GM12878 (cell line): ENCODE results near the gene BMPR2. TPM values are rescaled to one million over a fixed set of nuclear protein-coding genes. Genes with fewer than 3 reads are reported as not detected.

Experiments used
- ATAC-seq: fragments of 200-7000 bp; cut with Tn5 transposase; 3 replicates; pipeline ENCODE4 v1.9.1; 2020; ENCODE audit warnings: mild to moderate bottlenecking, moderate library complexity
- BruUV-seq: library from RNA; stranded (reverse); fragments of 400-500 nt; replicated peaks from 2 replicates; lab custom pipeline; 2021; lab: Mats Ljungman, UMichigan
- CTCF ChIA-PET: fragments of 300-600 bp; sonication (Branson Sonifier 250); formaldehyde crosslinking; extraction: SDS; loops from one replicate; lab custom pipeline; 2021; ENCODE audit warnings: inconsistent platforms; lab: Yijun Ruan, JAX
- POLR2A ChIA-PET: fragments of 350-600 bp; formaldehyde crosslinking; extraction: SDS; loops from one replicate; lab custom pipeline; 2021; ENCODE audit warnings: inconsistent platforms; lab: Charles Lee
- RAD21 ChIA-PET: fragments of 300-600 bp; sonication (Branson Sonifier 250); formaldehyde crosslinking; loops from one replicate; lab custom pipeline; 2023; ENCODE audit warnings: antibody characterized with exemption; ENCODE audit not compliant: unreplicated experiment; lab: Charles Lee
- SMC1A ChIA-PET: fragments of 300-600 bp; sonication (Branson Sonifier 250); formaldehyde crosslinking; loops from one replicate; lab custom pipeline; 2023; ENCODE audit not compliant: unreplicated experiment, uncharacterized antibody; lab: Charles Lee
- DNase-seq: peaks from one replicate; pipeline ENCODE4 v3.0.0-alpha.2; 2011; ENCODE audit warnings: low read depth, low spot score
- FAIRE-seq: peaks from 3 replicates; lab custom pipeline; 2011; peaks lifted over from hg19 to GRCh38; lab: Jason Lieb, UNC
- H2AFZ ChIP-seq: 2 replicates; pipeline ENCODE4 v1.6.0; 2011; ENCODE audit warnings: low read depth, low read length, control low read depth; ENCODE audit not compliant: control insufficient read depth
- H3K27ac ChIP-seq: 2 replicates; pipeline ENCODE4 v1.5.1; 2011; ENCODE audit warnings: control low read depth; ENCODE audit not compliant: control insufficient read depth, insufficient read depth
- H3K27me3 ChIP-seq, 2 experiments: replicated peaks in 1 of 2; 2 replicates each; pipeline versions ENCODE4 v1.6.0 to v1.6.1; 2011; ENCODE audit warnings: low read length in 1 of 2; ENCODE audit not compliant: control insufficient read depth in 2 of 2, insufficient read depth in 2 of 2
- H3K36me3 ChIP-seq, 2 experiments: 2 replicates each; pipeline ENCODE4 v1.5.1; 2011; ENCODE audit warnings: low read length in 1 of 2; ENCODE audit not compliant: control insufficient read depth in 2 of 2, insufficient read depth in 2 of 2
- H3K4me1 ChIP-seq: 2 replicates; pipeline ENCODE4 v1.6.1; 2011; ENCODE audit warnings: mild to moderate bottlenecking, low read length, moderate library complexity, mixed read lengths; ENCODE audit not compliant: control insufficient read depth, insufficient read depth
- H3K4me2 ChIP-seq: 2 replicates; pipeline ENCODE4 v1.6.0; 2011; ENCODE audit warnings: control low read depth; ENCODE audit not compliant: control insufficient read depth, insufficient read depth
- H3K4me3 ChIP-seq: fragments of 200-600 bp; sonication (generic); 2 replicates; pipeline ENCODE4 v1.5.1; 2016
- H3K79me2 ChIP-seq: 2 replicates; pipeline ENCODE4 v1.6.0; 2011; ENCODE audit warnings: low read length; ENCODE audit not compliant: control insufficient read depth, insufficient read depth
- H3K9ac ChIP-seq: 2 replicates; pipeline ENCODE4 v1.8.0; 2011; ENCODE audit warnings: low read length, control low read depth, mixed read lengths; ENCODE audit not compliant: control insufficient read depth, insufficient read depth
- H3K9me3 ChIP-seq: replicated peaks from 3 replicates; pipeline ENCODE4 v1.5.1; 2011; ENCODE audit warnings: mild to moderate bottlenecking, low read length; ENCODE audit not compliant: control insufficient read depth, insufficient read depth
- H4K20me1 ChIP-seq: 2 replicates; pipeline ENCODE4 v1.6.0; 2011; ENCODE audit not compliant: control insufficient read depth, insufficient read depth
- BHLHE40 ChIP-seq, 2 experiments: fragments of 450-650 bp in 1 of 2; IDR thresholded peaks; 2 replicates each; pipeline ENCODE4 v1.6.1; 2011 to 2017; ENCODE audit warnings: low read depth in 2 of 2, borderline replicate concordance in 1 of 2, improper control_type of control experiment in 1 of 2, low read length in 1 of 2, mild to moderate bottlenecking in 1 of 2
- EED ChIP-seq: sonication (generic); IDR thresholded peaks from 2 replicates; pipeline ENCODE4 v1.6.1; 2016; ENCODE audit warnings: antibody characterized with exemption, low read depth
- FOS ChIP-seq: IDR thresholded peaks from 3 replicates; pipeline ENCODE4 v1.6.1; 2011; ENCODE audit warnings: borderline replicate concordance; ENCODE audit not compliant: insufficient read length; ENCODE audit errors: extremely low read depth
- HDAC6 ChIP-seq: fragments of 200-600 bp; sonication (generic); IDR thresholded peaks from one replicate; pipeline ENCODE4 v1.8.0; 2017; ENCODE audit warnings: antibody characterized with exemption; ENCODE audit not compliant: unreplicated experiment
- HDGF ChIP-seq: fragments of 450-650 bp; IDR thresholded peaks from 2 replicates; pipeline ENCODE4 v1.6.1; 2016; ENCODE audit warnings: antibody characterized with exemption
- IKZF2 ChIP-seq, 2 experiments: fragments of 450-650 bp; IDR thresholded peaks; 2 replicates each; pipeline ENCODE4 v1.6.1; 2017; ENCODE audit warnings: mild to moderate bottlenecking in 2 of 2, moderate library complexity in 2 of 2
- IRF4 ChIP-seq: IDR thresholded peaks from 2 replicates; pipeline ENCODE4 v1.6.1; 2011; ENCODE audit warnings: low read depth, low read length
- LARP7 ChIP-seq: fragments of 450-650 bp; IDR thresholded peaks from 2 replicates; pipeline ENCODE4 v1.6.1; 2017; ENCODE audit warnings: mild to moderate bottlenecking
- NFYA ChIP-seq: IDR thresholded peaks from 2 replicates; pipeline ENCODE4 v1.6.1; 2011; ENCODE audit warnings: low read depth, mild to moderate bottlenecking, low read length, improper control_type of control experiment, borderline replicate concordance
- PAX8 ChIP-seq: fragments of 450-650 bp; IDR thresholded peaks from 2 replicates; pipeline ENCODE4 v1.6.1; 2017; ENCODE audit warnings: mild to moderate bottlenecking, moderate library complexity
- POLR2A ChIP-seq: IDR thresholded peaks from 2 replicates; pipeline ENCODE4 v1.6.1; 2011; ENCODE audit warnings: low read depth, mild to moderate bottlenecking, low read length
- RELB ChIP-seq: fragments of 450-650 bp; IDR thresholded peaks from 2 replicates; pipeline ENCODE4 v1.6.1; 2017; ENCODE audit warnings: low read depth, mild to moderate bottlenecking, moderate library complexity
- RUNX3 ChIP-seq: IDR thresholded peaks from 2 replicates; pipeline ENCODE4 v1.6.1; 2012; ENCODE audit warnings: low read length, inconsistent platforms
- ZNF687 ChIP-seq: fragments of 450-650 bp; IDR thresholded peaks from 2 replicates; pipeline ENCODE4 v1.6.1; 2017; ENCODE audit warnings: mild to moderate bottlenecking, moderate library complexity
- WGBS: methylation state at CpG from one replicate; pipeline ENCODE4 v1.1.6; 2016; ENCODE audit warnings: low lambda C conversion rate; ENCODE audit not compliant: insufficient replicate concordance, insufficient coverage; ENCODE audit errors: missing lambda C conversion rate; 5-methylcytosine and 5-hydroxymethylcytosine counted together
- in situ Hi-C: fragments of 300-500 bp; cut with MboI; formaldehyde crosslinking; loops from 9 replicates; pipeline ENCODE4 v1.14.3; 2018; ENCODE audit warnings: mixed read lengths
- intact Hi-C: fragments of 100-400 bp; cut with micrococcal nuclease; formaldehyde crosslinking; loops from one replicate; pipeline ENCODE4 v1.14.2; 2022; ENCODE audit not compliant: unreplicated experiment
- polyA plus RNA-seq, 11 experiments: library from polyadenylated mRNA; depleted of rRNA in 4 of 11; unstranded in 6 of 11; stranded (reverse) in 5 of 11; fragments of >200 nt; fragmentation: Nextera tagmentation in 4 of 11; fragmentation: Illumina TruSeq in 1 of 11; extraction: Ambion mirVana in 4 of 11; extraction: Trizol in 1 of 11; gene quantifications; 1 replicate in 1 of 11; 2 replicates in 10 of 11; pipeline versions ENCODE4 v1.2.1 to v1.2.3, GENCODE V29; 2011 to 2016; ENCODE audit warnings: inconsistent platforms in 2 of 11, missing spikeins in 2 of 11, low read depth in 1 of 11
- total RNA-seq, 4 experiments: library from RNA; depleted of rRNA in 3 of 4; stranded (reverse); fragments of >200 nt in 3 of 4; fragmentation: Illumina TruSeq in 1 of 4; extraction: Trizol in 1 of 4; gene quantifications; 2 replicates each; pipeline versions ENCODE4 v1.2.1 to v1.2.3, GENCODE V29; 2013 to 2021

BMPR2 gene
- total and polyA plus RNA-seq, 10 of the 15 experiments (the other 5 are each of a cell fraction or from before 2014, with no cell fraction given) = 2.4 to 33.0 (median 7.1) TPM

- TF ChIP-seq NFYA (no peak), EED (0 out of 2 replicates have a peak, but pooled peaks have one; percentile 46), HDAC6 (no peak), IRF4 (no peak), IKZF2 (IDR thresholded peaks at IDR 0.05) (peak; percentile 39 to 42; a peak in 2 of 4 replicates), RUNX3 (peak; percentile 31), BHLHE40 (IDR thresholded peaks at IDR 0.05; ENCODE audit: borderline replicate concordance in 1 of 2, low read depth in 2 of 2, low read length in 1 of 2) (no peak), RELB (0 out of 2 replicates have a peak, but pooled peaks have one; percentile 24), PAX8 (no peak), FOS (no peak)
Observed at GRCh38 chr2:202376460-202377206, 506 bp downstream of the BMPR2 start (continued).

GRCh38 chr2:202377207-202377761 is 1.2 kb downstream of the BMPR2 start:
- Histone ChIP-seq H3K79me2 (peaks cover 61% of the 10 kb centered on the region), H2AFZ (peak overlapping the region; percentile 66)
- TF ChIP-seq POLR2A = peak; percentile 38; the same call in 1 of the 2 replicates
- no peak for TF ChIP-seq ZNF687
- 0 out of 2 replicates have a peak, but pooled peaks have one; percentile 17 for TF ChIP-seq HDGF
- TF ChIP-seq LARP7 = peak; percentile 45; the same call in 1 of the 2 replicates
- 0 out of 2 replicates have a peak, but pooled peaks have one; percentile 27 for TF ChIP-seq EED

More at GRCh38 chr2:202377207-202377761, 1.2 kb downstream of the BMPR2 start:
- DNase-seq = no peak
- Histone ChIP-seq H3K4me2 (peak overlapping the region; percentile 47; the same call in 1 of the 2 replicates), H3K4me1 (peaks cover 5% of the 10 kb centered on the region), H3K9me3 (no peaks in the 10 kb centered on the region), H3K27ac (peak overlapping the region; percentile 75), H3K27me3 (no peaks in the 10 kb centered on the region), H3K4me3 (peak overlapping the region; percentile 76), H3K36me3 (no peaks in the 10 kb centered on the region), H3K9ac (peak overlapping the region; percentile 81), H4K20me1 (no peaks in the 10 kb centered on the region)
- ChIA-PET RAD21 (interaction anchor here (0.9 kb wide), 1 partner anchor 107 kb away, joined by 3 read pairs; no protein-coding TSS in a partner anchor), POLR2A (interaction anchor here (0.6 to 0.7 kb wide), 2 partner anchors 107 to 516 kb away, joined by 3 to 4 read pairs; no protein-coding TSS in a partner anchor), SMC1A (interaction anchor here (0.6 to 0.9 kb wide), 3 partner anchors 81 to 291 kb away, joined by 3 read pairs; no protein-coding TSS in a partner anchor), CTCF (interaction anchor here (1.0 kb wide), 1 partner anchor 11 kb away, joined by 3 read pairs; no protein-coding TSS in a partner anchor)
- intact Hi-C loops (loop anchor here (5.0 to 10.0 kb wide), 2 partner anchors 110 to 1512 kb away; partner anchors contain the start of genes CLK1 and NOP58), in situ Hi-C loops (no loop called here)
- peak; percentile 40 for ATAC-seq
- BruUV-seq = no TSS peak
- 2% methylated on average over 37 of the region's 38 CpGs for WGBS
- no peak for FAIRE-seq
